GM21723 (cell line): ENCODE results near the gene SAFB.

Experiments used
- ATAC-seq: cut with Tn5 transposase; IDR thresholded peaks from one replicate; pipeline ENCODE4 v1.9.1; 2021; ENCODE audit warnings: mild to moderate bottlenecking, moderate library complexity; ENCODE audit not compliant: unreplicated experiment

The SAFB gene

DNA sequence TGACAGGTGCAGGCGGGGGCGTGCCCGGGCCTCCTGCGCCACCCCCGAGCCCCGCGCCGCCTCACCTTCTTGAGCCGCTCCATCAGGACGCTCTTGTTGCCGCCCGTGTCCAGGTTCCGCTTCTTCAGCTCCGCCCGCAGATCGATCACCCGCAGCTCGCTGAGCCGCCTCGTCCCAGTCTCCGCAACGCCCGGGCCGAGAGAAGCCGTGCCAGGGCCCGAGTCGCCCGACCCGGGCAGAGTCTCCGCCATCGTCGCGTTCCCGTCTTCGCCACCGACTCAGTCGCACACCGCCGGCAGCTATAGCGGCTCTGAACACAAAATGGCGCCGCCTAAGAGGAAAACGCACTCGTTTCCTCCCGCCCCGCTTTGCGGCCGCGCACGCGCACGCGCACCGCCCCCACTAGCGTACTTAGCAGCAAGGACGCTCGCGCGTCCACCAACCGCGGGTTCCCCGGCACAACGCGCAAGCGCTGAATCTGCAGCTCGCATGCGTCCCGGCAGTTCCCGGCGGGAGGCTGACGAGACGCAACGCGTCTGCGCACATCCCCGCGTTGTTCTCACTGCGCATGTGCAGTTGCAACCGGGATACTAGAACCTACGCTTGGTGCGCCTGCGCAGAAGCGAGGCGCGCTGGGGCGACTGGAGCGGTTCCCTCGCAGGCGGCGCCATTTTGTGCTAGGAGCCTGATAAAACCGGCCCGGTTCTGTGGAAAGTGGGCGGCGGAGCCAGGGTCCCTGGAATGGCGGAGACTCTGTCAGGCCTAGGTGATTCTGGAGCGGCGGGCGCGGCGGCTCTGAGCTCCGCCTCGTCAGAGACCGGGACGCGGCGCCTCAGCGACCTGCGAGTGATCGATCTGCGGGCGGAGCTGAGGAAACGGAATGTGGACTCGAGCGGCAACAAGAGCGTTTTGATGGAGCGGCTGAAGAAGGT is at the start of gene SAFB, which contains the start of gene SAFB2:
TSS of gene SAFB (plus strand) at position 619 of the 932 bp plus-strand sequence. CDS start at position 742, 123 bp downstream.
TSS of gene SAFB2 (minus strand) at position 312 of the 932 bp plus-strand sequence. CDS start at position 251, 61 bp downstream.
- ATAC-seq: peak; percentile 64

DNA sequence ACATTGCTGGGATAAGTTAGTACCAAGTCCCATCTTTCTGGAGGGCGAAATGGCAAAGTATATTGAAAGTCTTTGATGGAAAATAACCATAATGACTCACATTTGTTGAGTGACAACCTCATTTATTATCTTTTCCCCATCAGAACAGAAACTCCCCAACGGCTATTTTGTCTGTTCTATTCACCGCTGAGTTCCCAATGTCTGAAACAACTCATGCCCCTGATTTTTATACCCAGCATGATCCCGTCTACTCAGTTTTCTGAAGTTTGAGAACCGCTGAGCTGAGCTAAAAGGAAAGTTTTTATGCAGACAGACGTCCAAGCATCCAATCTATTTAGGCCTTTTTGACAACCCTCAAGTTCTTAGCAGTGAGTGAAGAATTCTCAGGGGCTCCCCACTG is 47.3 kb upstream of the SAFB start:
- no peak for ATAC-seq

DNA sequence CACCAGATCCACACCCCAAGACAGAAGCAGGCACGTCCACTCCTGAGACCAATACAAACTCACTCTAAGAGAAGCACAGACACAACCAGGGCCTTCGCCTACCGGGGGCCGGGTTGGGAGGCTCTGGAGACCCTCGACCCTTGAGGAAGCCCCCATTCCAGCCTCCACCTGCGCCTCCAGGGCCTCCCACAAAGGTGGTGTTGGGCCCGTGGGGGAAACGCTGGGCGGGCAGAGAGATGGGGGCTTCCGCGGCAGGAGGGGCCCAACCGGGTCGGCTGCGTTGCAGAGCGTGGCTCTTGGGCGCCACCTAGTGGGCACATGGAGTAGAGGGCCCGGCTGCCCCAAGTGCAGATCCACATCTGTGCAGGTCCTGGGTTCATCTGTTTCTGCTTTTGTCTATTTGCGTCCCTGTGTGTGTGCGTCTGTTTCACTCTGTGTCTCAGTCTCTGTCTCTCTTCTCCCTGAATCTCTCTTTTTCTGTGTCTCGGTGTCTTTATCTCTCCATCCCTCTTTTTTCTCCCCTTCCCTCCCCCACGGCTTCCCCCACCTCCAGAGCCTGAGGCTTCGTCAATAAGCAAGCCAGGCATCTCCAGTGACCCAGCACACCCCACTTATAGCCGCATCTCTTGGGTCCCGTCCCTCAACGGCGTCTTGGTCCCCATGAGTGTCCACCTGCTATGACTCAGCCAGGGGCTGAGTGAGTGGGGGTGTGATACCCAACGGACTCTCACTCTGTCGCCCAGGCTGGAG is 44.6 kb upstream of the SAFB start:
- no peak for ATAC-seq

DNA sequence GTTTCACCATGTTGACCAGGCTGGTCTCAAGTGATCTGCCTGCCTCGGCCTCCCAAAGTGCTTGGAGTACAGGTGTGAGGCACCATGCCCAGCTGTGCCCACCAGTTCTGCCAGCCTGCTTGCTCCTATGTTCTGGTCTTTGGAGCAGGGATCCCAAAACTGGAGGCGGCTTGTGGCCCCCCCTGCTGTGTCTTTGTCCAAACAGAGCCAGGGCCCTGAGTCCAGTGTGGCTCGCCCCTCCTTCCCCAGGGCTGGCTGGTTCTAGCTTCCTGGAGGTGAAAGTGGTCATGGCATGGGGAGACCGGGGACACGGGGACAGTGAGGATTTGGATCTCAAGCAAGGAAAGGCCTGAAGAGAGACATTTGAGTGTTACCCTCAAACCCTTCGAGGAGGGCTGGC is 43.6 kb upstream of the SAFB start:
- no peak for ATAC-seq

DNA sequence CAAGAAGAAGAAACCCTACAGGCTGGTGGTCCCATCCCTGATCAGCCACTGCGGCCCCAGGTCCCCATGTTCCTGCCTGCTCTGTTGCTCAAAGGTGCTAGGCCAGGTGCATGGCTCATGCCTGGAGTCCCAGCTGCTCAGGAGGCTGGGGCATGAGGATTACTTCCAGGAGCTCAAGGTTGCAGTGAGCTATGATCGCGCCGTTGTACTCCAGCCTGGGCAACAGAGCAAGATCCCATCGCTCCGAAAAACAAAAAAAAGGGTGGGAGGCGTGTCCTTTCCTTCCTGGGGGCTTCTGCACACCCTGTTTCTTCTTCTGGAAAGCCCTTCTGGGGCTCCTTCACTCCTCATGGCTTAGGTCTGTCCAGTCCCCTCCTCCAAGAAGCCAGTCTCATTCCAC is 43.2 kb upstream of the SAFB start:
- ATAC-seq: no peak

DNA sequence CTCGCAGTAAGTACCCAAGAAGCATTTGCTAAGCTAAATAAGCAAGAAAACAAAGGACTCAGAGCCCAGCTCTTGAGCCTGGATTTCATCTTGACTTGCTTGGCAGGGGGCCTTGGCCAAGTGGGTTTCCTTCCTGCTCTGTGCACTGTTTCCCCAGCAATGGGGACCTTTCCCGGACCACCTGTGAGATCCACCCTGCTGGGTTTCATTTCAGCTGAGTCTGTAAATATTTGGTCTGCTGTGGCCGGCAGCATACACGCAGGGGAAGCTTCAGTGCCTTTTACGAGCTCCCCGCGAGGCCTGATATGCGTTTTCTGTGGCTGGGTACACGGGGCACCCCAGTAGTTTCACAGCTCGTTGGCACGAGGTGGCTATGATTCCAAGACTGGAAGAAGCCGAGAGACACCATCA is 42.7 kb upstream of the SAFB start:
- no peak for ATAC-seq

DNA sequence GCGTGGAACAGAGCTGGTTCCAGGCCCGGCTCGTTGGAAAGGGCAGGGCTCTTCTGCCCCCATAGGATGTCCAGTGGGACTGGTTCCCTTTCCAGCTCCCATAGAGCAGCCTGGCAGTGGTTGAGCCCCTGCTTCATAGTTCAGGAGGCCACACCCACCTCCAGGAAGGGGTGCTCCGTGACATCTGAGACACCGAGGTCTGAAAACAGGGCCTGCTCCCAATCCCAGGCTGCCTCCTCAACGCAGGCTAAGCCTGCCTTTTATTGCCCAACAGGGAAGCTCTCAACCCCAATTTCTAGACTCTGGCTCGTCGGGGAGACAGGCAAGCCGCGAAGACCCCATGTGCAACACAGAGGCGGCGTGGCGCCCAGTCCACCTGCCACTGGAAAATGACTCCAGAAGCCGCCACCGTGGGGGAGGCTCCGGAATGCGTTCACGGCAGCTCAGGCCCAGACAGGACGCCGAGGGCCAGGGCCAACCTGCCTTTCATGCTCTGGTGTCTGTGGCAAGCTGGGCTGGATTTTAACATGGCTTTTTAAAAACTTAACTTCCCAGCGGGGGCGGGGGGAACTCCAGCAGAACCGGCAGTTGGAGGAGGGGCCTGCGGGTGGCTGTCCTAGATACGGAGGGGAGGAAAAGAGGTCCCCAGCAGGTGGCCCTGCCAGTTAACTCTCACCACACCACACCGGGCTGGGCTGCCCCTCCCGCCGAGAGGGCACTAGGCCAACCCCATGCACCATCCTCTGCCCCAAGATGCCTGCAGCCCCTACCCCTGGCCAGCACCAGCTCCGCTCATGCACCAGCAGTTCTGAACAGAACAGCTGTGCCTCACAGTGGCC is 37.2 kb upstream of the SAFB start:
- ATAC-seq: no peak

DNA sequence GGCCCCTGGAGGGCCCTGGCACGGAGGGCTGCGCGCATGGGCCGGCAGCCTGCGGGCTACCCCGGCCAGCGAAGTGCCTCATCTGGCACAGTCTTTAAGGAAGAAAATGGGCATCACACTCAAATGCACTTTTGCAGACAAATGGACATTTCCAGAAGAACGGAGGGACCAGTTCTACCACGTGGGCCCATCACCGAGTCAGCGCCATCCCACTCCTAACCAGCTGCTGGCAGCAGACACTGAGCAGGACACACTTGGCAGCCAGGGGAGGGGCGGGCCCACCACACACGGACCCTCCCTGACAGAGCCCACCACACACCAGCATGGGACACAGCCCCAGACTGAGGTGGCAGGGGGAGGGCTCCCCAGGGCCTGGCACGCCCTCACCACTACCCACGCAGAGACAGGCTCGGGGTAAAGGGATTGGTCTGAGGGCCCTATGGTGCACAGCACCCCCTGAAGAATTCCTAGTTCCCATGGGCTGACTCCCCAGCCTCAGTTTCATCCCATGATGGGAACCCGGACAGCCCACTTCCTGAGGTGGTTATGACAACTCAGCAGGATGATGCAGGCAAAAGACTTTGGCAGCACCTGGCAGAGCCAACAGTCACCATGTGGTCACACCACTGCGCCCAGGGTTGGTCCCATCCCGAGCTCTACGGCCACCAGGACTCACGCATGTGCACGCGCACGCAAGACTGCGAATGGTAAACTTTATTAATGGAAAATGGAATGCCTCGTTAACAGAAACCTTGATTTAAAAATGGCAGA is 36.4 kb upstream of the SAFB start:
- no peak for ATAC-seq

DNA sequence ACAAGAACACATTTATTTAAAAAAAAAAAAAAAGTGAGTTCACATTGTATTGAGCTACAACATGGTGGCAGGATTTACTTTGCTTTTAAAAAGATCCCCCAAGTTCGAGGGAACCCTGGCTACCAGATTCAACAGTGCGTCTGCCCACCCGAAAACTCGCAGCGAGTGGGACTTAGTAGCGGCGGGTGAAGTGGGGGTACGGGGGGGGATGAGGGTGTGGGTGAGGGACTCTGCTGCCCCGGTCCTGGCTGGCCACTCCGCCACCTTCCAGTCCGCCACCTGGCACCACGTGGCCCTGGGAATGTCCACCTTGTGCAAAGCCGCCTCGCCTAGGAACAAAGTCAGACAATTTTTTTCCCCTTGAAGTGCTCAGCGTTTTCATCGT is 35.8 kb upstream of the SAFB start:
- no peak for ATAC-seq

DNA sequence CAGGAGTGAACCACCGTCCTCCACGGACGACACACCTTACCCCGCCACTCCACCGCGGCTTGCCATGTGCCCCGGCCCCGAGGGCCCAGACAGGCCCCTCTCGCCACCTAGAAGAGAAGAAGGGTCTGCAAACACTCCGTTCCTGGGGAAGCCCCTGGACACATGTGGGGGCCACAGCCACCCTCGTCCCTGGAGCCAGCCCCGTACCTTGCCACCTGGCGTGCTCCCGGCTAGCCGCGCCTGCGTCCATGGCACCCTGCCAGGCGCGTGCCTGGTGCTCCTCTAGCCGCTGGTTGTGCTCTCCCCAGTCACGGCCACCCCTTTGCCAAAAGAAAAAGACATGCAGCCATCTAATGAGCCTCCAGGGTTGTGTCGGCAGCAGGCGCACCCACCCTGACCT is 35.2 kb upstream of the SAFB start:
- no peak for ATAC-seq

DNA sequence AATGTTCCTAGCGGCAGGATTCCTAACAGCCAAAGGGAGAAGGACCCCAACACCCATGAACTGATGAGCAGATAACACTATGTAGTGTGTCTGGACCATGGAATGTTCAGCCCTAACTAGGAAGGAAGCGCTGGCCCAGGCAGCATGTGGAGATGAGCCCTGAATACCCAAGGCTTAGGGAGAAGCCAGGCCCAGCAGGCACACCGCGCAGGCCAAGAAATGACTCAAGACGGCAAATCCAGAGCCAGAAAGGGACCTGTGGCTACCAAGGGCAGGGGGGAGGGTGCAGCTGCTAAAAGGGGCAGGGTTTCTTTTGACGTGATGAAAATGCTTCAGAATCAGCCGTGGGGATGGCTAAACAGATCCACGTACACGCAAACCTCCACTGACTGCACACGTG is 34.4 kb upstream of the SAFB start:
- no peak for ATAC-seq

DNA sequence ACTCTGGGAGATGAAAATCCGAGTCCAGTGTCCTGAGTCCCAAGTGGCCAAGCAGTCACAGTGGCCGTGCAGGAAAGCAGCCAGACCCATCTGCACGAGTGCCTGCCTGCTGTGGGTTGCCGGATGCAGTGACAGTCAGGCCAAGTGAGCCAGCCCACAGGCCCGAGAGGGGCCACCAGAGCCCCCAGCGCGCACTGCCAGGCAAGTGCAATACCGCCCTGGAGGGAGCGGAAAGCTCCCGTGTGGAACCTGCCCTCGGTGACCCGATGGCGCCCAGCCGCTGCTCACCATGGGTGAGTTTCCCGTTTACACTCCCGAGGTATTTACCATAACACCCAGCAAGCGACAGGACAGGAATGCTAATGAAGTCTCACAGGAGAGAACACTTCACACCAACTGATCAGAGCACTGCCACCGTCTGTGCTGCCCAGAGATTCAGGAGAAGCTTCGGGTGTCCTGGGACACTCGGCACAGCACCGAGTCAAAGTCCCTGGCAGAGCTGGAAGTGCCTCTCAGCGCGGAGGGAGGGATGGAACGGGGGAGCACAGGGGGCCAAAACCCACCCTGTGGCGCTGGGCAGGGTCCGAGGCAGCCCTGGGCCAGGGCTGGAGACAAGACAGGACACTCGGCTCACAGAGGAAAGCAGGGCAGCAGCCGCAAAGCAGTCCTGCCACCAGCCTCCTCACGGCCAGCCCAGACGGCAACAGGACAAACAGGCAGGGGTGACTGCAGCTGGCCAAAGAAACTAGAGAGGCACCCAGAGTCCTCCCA is 33.8 kb upstream of the SAFB start:
- no peak for ATAC-seq

DNA sequence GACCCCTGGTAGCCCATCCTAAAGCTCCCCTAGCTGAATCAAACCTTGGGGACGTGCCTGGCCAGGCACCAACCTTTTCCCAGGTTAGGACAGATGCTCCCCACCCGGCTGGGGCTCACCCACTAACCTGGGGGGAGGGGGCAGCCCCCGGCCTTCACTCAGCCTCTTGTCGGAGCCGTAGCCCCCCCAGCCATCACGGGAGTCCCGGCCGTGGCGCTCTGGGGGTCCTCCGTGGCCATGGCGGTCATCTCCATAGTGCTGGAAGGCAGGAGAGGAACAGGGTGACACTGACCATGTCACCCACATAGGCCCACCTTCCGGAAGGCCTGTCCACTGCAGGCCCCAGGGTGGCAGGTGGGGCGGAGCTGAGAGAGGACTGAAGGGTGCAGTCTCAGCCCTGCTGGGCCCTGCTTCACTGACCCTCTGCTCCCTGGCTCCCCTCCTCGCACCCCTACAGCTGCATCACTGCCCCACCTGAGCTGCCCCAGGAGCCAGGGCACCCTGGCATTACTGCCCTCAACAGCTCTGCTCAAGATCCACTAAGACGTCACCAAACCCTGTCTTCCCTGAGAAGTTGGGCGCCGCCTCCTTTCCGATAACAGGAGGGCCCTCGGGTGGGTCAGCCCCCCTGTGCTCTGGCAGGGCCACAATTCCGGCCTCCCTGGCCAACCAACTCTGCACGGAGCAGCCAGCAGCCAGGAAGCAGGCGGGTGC is 32.6 kb upstream of the SAFB start:
- no peak for ATAC-seq

DNA sequence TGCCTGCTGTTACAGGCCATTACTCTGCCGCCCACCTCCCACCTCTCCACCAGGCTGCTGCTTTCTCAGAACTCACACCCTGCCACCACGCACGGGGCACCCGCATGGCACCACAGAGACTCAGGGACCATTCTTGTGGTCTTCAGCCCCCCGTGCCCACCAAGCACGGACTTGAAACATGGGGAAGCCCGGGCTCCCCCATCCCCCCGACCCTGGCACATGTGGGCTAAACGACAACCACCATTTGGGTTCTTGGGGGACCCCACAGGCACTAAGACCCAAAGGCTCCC is 32.1 kb upstream of the SAFB start:
- ATAC-seq: no peak

DNA sequence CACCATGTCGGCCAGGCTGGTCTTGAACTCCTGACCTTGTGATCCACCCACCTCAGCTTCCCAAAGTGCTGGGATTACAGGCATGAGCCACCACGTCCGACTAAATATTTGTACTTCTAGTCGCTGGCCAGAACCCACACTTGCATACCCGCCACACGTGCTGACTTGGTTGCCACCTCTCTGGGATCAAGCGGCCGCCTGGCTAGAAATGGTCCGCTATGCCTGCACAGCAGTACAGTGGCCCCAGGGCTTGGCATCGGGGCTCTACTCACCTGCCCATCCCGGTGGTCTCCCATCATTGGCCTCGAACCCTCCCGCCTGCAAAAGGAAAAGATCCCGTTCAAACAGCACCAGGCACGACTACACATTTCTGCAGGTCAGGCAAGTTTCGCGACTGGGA is 31.4 kb upstream of the SAFB start:
- ATAC-seq: no peak

DNA sequence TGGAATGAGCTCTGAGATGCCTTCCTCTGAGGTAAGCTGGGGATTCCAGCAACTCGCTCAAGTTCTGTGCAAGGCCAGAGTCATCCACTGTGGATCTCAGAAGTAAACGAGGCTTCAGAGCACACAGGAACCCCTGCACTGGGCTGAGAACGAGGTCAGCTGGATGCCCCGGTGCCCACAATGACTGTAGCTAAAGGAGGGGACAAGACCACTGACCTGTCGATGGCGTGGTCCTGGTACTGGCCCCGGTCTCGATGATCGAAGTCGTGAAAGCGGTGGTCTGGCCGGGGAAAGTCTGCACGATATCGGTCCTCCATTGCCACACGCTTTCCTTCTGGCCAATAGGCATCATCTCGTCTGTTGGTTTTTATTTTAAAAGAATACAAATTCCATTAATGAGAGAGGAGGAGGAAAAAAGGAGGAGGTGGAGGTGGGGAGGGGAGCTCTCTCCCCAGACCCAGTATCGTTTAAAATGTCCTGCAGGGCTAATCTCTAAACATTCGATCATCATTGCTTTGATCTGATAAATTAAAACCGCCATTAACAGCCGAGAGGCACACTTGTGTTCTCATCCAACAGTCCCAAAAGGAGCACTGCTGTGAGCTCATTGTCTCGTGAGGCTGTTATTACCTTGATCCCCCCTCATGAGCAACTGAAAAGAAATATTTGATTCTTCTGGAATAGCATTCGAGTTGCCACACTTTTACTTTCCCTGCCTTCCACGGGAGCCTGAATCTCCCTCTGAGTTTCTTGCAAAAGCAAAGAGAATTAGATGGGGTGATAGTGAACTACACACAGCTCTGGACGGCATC is 30.1 kb upstream of the SAFB start:
- ATAC-seq: no peak

DNA sequence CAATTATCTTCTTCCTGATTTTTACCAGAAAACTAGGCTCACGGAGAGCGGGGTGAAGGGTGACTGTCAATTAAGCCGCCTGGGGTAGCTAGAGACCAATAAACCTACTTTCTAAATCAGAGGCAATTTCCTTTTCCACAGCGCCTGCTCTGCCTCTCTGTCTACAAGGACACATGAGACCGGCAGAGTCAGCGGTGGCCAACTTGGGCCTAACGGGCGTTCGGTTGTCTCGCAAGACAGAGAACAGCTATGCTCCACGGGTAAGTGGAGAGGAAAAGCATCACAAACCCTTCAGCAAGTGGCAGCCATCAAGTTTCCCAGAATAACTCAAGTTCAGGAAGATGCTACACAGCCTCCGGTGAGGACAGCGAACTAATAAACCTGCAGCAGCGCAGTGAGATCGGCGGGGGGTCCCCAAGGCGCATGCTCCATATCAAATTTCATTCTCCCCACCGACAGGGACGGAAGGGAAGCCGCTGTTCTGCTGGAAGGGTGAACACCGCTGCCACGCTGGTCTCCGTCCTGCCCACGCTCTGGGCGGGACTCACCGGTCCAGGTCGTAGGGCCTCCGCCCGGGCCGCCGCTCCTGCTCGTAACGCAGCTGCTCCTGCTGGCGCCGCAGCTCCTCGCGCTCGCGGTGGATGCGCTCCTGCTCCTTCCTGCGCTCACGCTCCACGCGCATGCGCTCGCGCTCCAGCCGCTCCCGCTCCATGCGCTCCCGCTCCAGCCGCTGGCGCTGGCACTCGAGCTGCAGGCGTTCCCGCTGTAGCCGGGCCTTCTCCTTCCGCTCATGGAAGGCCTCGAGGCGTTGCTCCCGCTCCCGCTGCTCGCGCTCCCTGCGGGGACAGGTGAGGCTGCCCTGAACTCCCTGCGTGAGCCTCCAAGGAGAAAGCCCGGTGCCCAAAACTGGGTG is 29.3 kb upstream of the SAFB start:
- no peak for ATAC-seq
